Stomach smooth muscle (tissue), 2 donors: ENCODE data around the gene CBLN3.
"Not testable (repeated sequence)": the region's sequence is repeated elsewhere in the genome, so short reads cannot be mapped to it uniquely, and the experiment has no call there.

Experiments
- H3K27ac ChIP-seq: one replicate; pipeline ENCODE4 v1.7.0; 2013; ENCODE audit warnings: mild to moderate bottlenecking, low read length, inconsistent platforms
- H3K27me3 ChIP-seq, 2 donors: one replicate each; pipeline ENCODE4 v1.7.0; 2013; ENCODE audit warnings: low read length in 2 of 2; ENCODE audit not compliant: insufficient read depth in 2 of 2, control insufficient read depth in 1 of 2
- H3K36me3 ChIP-seq, 2 donors: one replicate each; pipeline ENCODE4 v1.7.0; 2013; ENCODE audit warnings: low read length in 2 of 2; ENCODE audit not compliant: control insufficient read depth in 2 of 2, insufficient read depth in 2 of 2
- H3K4me1 ChIP-seq: one replicate; pipeline ENCODE4 v1.7.0; 2013; ENCODE audit warnings: low read length; ENCODE audit not compliant: control insufficient read depth, insufficient read depth
- H3K4me3 ChIP-seq, 2 donors: one replicate each; pipeline ENCODE4 v1.7.0; 2013; ENCODE audit warnings: low read length in 2 of 2
- H3K9ac ChIP-seq, 2 donors: one replicate each; pipeline ENCODE4 v1.7.0; 2013; ENCODE audit warnings: low read length in 2 of 2, mild to moderate bottlenecking in 1 of 2
- H3K9me3 ChIP-seq, 2 donors: one replicate each; pipeline ENCODE4 v1.7.0; 2013; ENCODE audit warnings: low read length in 2 of 2; ENCODE audit not compliant: control insufficient read depth in 2 of 2
- donor health status: healthy.
- donor health status: Pancreatic carcinoma.

The CBLN3 gene

DNA sequence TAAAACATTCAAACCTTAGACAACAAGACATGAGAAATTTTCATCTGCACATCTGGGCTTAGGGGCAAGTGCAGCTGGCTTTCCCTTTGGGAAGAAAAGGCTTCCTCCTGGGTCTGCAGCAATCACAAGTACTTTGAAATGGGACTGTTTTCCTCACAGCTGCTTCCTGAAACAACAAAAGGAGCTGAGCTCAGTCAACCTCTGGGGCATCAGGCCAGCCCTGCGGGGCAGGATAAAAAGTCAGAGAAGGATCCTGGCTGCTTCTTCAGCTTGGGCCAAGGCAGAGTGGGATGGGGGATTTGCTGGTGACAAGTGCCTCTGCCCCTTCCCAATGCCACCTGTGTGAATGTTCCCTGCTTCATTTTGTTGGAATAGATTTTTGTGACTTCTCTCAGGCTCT, 29.3 kb upstream of the CBLN3 start:
- Histone ChIP-seq H3K4me1 (no peaks in the 10 kb centered on the region), H3K27ac (no peak overlapping the region), H3K36me3 (no peaks in the 10 kb centered on the region), H3K9me3 (no peaks in the 10 kb centered on the region), H3K9ac (no peak overlapping the region), H3K27me3 (no peaks in the 10 kb centered on the region), H3K4me3 (no peak overlapping the region)

DNA sequence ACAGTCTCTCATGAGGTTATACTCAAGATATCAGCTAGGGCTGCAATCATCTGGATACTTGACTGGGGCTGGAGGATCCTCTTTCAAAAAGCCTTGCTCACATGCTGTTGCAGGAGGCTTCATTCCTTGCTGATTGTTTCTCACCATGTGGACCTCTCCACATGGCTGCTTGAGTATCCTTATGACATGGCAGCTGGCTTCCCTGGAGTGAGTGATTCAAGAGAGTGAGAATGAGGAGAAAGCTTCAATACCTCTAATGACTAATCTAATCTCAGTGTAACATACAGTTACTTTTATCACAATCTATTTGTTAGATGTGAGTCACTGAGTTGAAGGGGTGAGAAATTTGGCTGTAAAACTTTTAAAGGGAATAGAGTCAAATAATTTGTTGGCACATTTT, 27.5 kb upstream of the CBLN3 start:
- Histone ChIP-seq H3K4me1 (no peaks in the 10 kb centered on the region), H3K27me3 (no peaks in the 10 kb centered on the region), H3K36me3 (no peaks in the 10 kb centered on the region), H3K4me3 (no peak overlapping the region), H3K27ac (no peak overlapping the region), H3K9me3 (no peaks in the 10 kb centered on the region), H3K9ac (no peak overlapping the region)

DNA sequence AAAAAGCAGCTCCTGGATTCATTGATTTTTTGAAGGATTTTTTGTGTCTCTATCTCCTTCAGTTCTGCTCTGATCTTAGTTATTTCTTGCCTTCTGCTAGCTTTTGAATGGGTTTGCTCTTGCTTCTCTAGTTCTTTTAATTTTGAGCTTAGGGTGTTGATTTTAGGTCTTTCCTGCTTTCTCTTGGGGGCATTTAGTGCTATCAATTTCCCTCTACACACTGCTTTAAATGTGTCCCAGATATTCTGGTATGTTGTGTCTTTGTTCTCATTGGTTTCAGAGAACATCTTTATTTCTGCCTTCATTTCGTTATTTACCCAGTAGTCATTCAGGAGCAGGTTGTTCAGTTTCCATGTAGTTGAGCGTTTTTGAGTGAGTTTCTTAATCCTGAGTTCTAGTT, 21.4 kb upstream of the CBLN3 start:
- H3K27ac ChIP-seq, H3K9me3 ChIP-seq: not testable (repeated sequence)

GRCh38 chr14:24443053-24443665, 13.7 kb upstream of the CBLN3 start:
- Histone ChIP-seq H3K9ac (peak overlapping the region; percentile 74 to 99), H3K4me3 (peak overlapping the region; percentile 68 to 88), H3K4me1 (peaks cover 25% of the 10 kb centered on the region), H3K9me3 (no peaks in the 10 kb centered on the region), H3K27me3 (no peaks in the 10 kb centered on the region), H3K27ac (peak overlapping the region; percentile 100), H3K36me3 (peaks cover 21 to 27% of the 10 kb centered on the region in 2 donors)

More for the DNA sequence above, 21.4 kb upstream of the CBLN3 start:
- H3K4me3 ChIP-seq, H3K36me3 ChIP-seq, H3K4me1 ChIP-seq, H3K27me3 ChIP-seq, H3K9ac ChIP-seq: not testable (repeated sequence)

DNA sequence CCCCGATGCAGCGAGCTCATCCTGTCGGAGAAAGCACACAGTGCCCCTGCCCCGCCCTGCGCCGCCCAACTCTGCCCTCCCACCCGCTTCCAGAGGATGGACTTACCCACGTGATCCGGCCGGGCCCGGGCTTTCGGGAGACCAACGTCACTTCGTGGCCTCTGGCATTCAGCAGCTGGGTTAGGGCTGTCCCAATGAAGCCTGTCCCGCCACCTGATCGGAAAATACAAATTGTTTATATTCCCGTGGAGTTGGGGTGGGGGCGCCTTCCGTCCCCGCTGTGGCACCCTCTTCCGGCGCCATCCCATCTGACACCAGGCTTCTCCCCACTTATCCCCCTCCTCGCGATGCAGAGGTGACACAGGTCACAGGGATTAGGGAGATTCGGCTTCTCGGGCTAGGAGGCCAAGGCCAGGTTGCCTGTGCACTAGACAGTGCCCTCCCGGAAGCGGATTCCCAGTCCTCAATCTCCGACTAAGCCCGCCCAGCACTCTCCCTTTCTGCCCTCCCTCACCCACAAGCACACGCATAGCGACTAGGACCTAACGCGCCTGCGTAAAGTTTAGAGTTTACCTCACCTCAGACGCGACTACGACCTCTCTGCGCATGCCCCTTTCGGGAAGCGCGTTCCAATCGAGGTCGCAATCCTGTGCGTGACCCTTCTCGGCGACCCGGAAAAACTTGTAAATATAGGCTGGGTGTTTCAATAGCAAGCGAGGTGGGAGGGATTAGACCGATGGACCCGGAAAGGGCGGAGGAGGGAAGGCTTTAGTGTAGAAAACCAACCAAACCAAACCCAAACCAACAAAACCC, 13.0 kb upstream of the CBLN3 start, which contains the start of gene SDR39U1:
SDR39U1 (minus strand) TSS at position 537 of the 813 bp plus-strand sequence; CDS start at position 530, 7 bp downstream.
- Histone ChIP-seq H3K27ac (peak within 1 kb of the TSS; percentile 100), H3K4me1 (peaks cover 28% of the 10 kb centered on the region)

GRCh38 chr14:24441904-24442239, 12.4 kb upstream of the CBLN3 start:
- H3K4me1 ChIP-seq, result peaks cover 33% of the 10 kb centered on the region
- H3K4me3 ChIP-seq, result peak overlapping the region; percentile 88 to 91

More for the DNA sequence above, 13.0 kb upstream of the CBLN3 start, which contains the start of gene SDR39U1:
- H3K36me3 ChIP-seq, result peaks cover 27 to 32% of the 10 kb centered on the region in 2 donors
- H3K9ac ChIP-seq, result peak within 1 kb of the TSS; percentile 99
- no peaks in the 10 kb centered on the region for H3K9me3 ChIP-seq
- H3K4me3 ChIP-seq, result peak within 1 kb of the TSS; percentile 88 to 91
- H3K27me3 ChIP-seq, result no peaks in the 10 kb centered on the region

GRCh38 chr14:24441485-24441884, 12.0 kb upstream of the CBLN3 start:
- Histone ChIP-seq H3K9ac (peak overlapping the region; percentile 99), H3K27ac (peak overlapping the region; percentile 100), H3K36me3 (peaks cover 35 to 38% of the 10 kb centered on the region in 2 donors), H3K27me3 (no peaks in the 10 kb centered on the region), H3K9me3 (no peaks in the 10 kb centered on the region), H3K4me3 (peak overlapping the region; percentile 88 to 91), H3K4me1 (peaks cover 37% of the 10 kb centered on the region)

More at GRCh38 chr14:24441904-24442239, 12.4 kb upstream of the CBLN3 start:
- Histone ChIP-seq H3K36me3 (peaks cover 33 to 38% of the 10 kb centered on the region in 2 donors), H3K27me3 (no peaks in the 10 kb centered on the region), H3K27ac (peak overlapping the region; percentile 100), H3K9me3 (no peaks in the 10 kb centered on the region), H3K9ac (peak overlapping the region; percentile 99)

- Histone ChIP-seq H3K27me3 (no peaks in the 10 kb centered on the region), H3K36me3 (peaks cover 40 to 45% of the 10 kb centered on the region in 2 donors), H3K4me3 (no peak overlapping the region), H3K4me1 (peaks cover 42% of the 10 kb centered on the region), H3K9ac (peak overlapping the region in 1 of 2 donors; percentile 2), H3K27ac (no peak overlapping the region), H3K9me3 (no peaks in the 10 kb centered on the region)
These were observed 11.3 kb upstream of the CBLN3 start for GRCh38 chr14:24440606-24441399.

DNA sequence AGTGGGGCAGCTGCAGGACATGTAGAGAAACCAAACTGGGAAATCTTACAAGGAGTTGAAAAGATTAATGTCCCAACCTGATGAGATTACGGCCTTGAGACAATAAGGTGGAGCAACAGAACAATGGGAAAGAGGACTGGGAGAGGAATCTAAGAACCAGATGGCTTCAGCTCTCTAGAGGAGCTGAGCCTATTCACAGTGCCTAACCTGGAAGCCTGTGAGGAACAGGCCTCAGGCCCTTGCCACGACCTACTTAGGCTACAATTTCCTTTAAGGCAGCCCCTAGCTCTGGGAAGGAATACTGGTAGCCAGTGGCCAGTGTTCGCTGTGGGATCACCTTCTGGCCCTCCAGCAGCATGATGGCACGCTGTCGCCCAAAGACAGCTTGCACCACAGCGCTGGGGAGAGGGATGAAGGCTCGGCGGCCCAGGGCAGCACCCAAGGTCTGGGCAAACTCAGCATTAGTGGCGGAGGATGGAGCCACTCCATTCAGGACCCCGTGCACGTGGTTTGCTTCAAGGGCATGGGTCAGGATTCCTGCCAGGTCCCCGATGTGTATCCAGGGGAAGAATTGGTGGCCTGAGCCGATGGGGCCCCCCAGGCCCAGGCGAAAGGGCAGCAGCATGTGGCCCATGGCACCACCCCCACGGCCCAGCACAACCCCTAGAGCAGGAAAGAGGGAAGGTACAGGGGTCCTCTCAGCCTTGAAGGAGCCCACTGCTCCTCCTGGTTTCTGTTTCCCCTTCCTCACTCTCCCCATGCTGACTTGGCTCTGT, 10.6 kb upstream of the CBLN3 start:
- H3K4me3 ChIP-seq, result no peak overlapping the region
- H3K9ac ChIP-seq, result peak overlapping the region in 1 of 2 donors; percentile 2
- H3K36me3 ChIP-seq, result peaks cover 40 to 49% of the 10 kb centered on the region in 2 donors
- peaks cover 44% of the 10 kb centered on the region for H3K4me1 ChIP-seq
- no peaks in the 10 kb centered on the region for H3K27me3 ChIP-seq
- H3K9me3 ChIP-seq, result no peaks in the 10 kb centered on the region
- no peak overlapping the region for H3K27ac ChIP-seq

GRCh38 chr14:24439257-24439656, 9.8 kb upstream of the CBLN3 start:
- H3K9me3 ChIP-seq, result no peaks in the 10 kb centered on the region
- no peaks in the 10 kb centered on the region for H3K27me3 ChIP-seq
- H3K36me3 ChIP-seq, result peaks cover 43 to 53% of the 10 kb centered on the region in 2 donors
- no peak overlapping the region for H3K9ac ChIP-seq
- no peak overlapping the region for H3K27ac ChIP-seq
- H3K4me3 ChIP-seq, result no peak overlapping the region
- H3K4me1 ChIP-seq, result peaks cover 44% of the 10 kb centered on the region
